Measurements from ENCODE around the gene PLA2G3. TPM values are rescaled to one million over a fixed set of nuclear protein-coding genes. Genes with fewer than 3 reads are reported as not detected.

PLA2G3 gene
- total RNA-seq, 1 experiment from 2014 or later, result 21.5 TPM

GRCh38 chr22:31170971-31171370, 30.7 kb upstream of the PLA2G3 start:
- POLR2A ChIA-PET (ENCODE audit: low non-redundant PET), result no interaction called here

GRCh38 chr22:31162015-31162765, 21.9 kb upstream of the PLA2G3 start:
- peaks cover 10% of the 10 kb centered on the region for H3K4me1 ChIP-seq (ENCODE audit: insufficient read depth, low read length, poor library complexity, severe bottlenecking)
- H3K27ac ChIP-seq (ENCODE audit: low read depth, low read length, poor library complexity, severe bottlenecking), result no peak overlapping the region
- no peak for DNase-seq (ENCODE audit: low spot score)
- ChIA-PET CTCF (interaction anchor here (0.7 kb wide), 2 partner anchors 219 to 321 kb away, joined by 3 to 4 read pairs; no protein-coding TSS in a partner anchor), POLR2A (ENCODE audit: low non-redundant PET) (no interaction called here)
- BruUV-seq (replicated peaks), result no TSS peak
- H3K36me3 ChIP-seq (ENCODE audit: insufficient read depth, low read length, poor library complexity, severe bottlenecking), result peaks cover 3% of the 10 kb centered on the region
- intact Hi-C loops (cut with micrococcal nuclease; ENCODE audit: unreplicated experiment), result no loop called here
- TF ChIP-seq EZH2 (IDR thresholded peaks at IDR 0.05; ENCODE audit: borderline replicate concordance, low read depth, low read length, poor library complexity, severe bottlenecking) (no peak), CTCF (conservative IDR thresholded peaks at IDR 0.05; ENCODE audit: low read depth, low read length) (no peak)
- H3K27me3 ChIP-seq (replicated peaks; ENCODE audit: insufficient read depth, low read depth, low read length, poor library complexity), result no peaks in the 10 kb centered on the region
- no peak overlapping the region for H3K4me3 ChIP-seq (ENCODE audit: low read depth, low read length, poor library complexity, severe bottlenecking)
- H3K9me3 ChIP-seq (ENCODE audit: low read depth, low read length, poor library complexity, severe bottlenecking), result no peaks in the 10 kb centered on the region

More at GRCh38 chr22:31170971-31171370, 30.7 kb upstream of the PLA2G3 start:
- Histone ChIP-seq H3K4me3 (ENCODE audit: low read depth, low read length, poor library complexity, severe bottlenecking) (no peak overlapping the region), H3K36me3 (ENCODE audit: insufficient read depth, low read length, poor library complexity, severe bottlenecking) (peaks cover 6% of the 10 kb centered on the region), H3K9me3 (ENCODE audit: low read depth, low read length, poor library complexity, severe bottlenecking) (no peaks in the 10 kb centered on the region), H3K27me3 (replicated peaks; ENCODE audit: insufficient read depth, low read depth, low read length, poor library complexity) (no peaks in the 10 kb centered on the region), H3K27ac (ENCODE audit: low read depth, low read length, poor library complexity, severe bottlenecking) (no peak overlapping the region), H3K4me1 (ENCODE audit: insufficient read depth, low read length, poor library complexity, severe bottlenecking) (peaks cover 3% of the 10 kb centered on the region)
- intact Hi-C loops (cut with micrococcal nuclease; ENCODE audit: unreplicated experiment), result no loop called here
- TF ChIP-seq CTCF (conservative IDR thresholded peaks at IDR 0.05; ENCODE audit: low read depth, low read length), result no peak
- TF ChIP-seq EZH2 (IDR thresholded peaks at IDR 0.05; ENCODE audit: borderline replicate concordance, low read depth, low read length, poor library complexity, severe bottlenecking), result no peak
- BruUV-seq (replicated peaks), result no TSS peak
- DNase-seq (ENCODE audit: low spot score), result no peak
- CTCF ChIA-PET, result no interaction called here

GRCh38 chr22:31161386-31161785, 21.1 kb upstream of the PLA2G3 start:
- ChIA-PET POLR2A (ENCODE audit: low non-redundant PET) (no interaction called here), CTCF (no interaction called here)
- no peak overlapping the region for H3K27ac ChIP-seq (ENCODE audit: low read depth, low read length, poor library complexity, severe bottlenecking)
- peaks cover 3% of the 10 kb centered on the region for H3K36me3 ChIP-seq (ENCODE audit: insufficient read depth, low read length, poor library complexity, severe bottlenecking)
- no peaks in the 10 kb centered on the region for H3K27me3 ChIP-seq (replicated peaks; ENCODE audit: insufficient read depth, low read depth, low read length, poor library complexity)
- intact Hi-C loops (cut with micrococcal nuclease; ENCODE audit: unreplicated experiment), result no loop called here
- H3K4me1 ChIP-seq (ENCODE audit: insufficient read depth, low read length, poor library complexity, severe bottlenecking), result peaks cover 10% of the 10 kb centered on the region
- no TSS peak for BruUV-seq (replicated peaks)
- no peak for TF ChIP-seq CTCF (conservative IDR thresholded peaks at IDR 0.05; ENCODE audit: low read depth, low read length)
- peak overlapping the region; percentile 86 for H3K4me3 ChIP-seq (ENCODE audit: low read depth, low read length, poor library complexity, severe bottlenecking)
- no peaks in the 10 kb centered on the region for H3K9me3 ChIP-seq (ENCODE audit: low read depth, low read length, poor library complexity, severe bottlenecking)
- DNase-seq (ENCODE audit: low spot score), result no peak
